ENCODE results near the gene SLC12A2.

Gene SLC12A2

GRCh38 chr5:128109766-128110165 is 26.2 kb downstream of the SLC12A2 start:
- H3K27me3 Mint-ChIP-seq: no peaks in the 10 kb centered on the region
- peaks cover 0 to 6% of the 10 kb centered on the region in 2 donors for H3K9me3 Mint-ChIP-seq
- no peak overlapping the region for H3K4me3 Mint-ChIP-seq
- ATAC-seq (replicated peaks) (no peak), DNase-seq (no peak)
- H3K4me1 Mint-ChIP-seq: peaks cover 19 to 23% of the 10 kb centered on the region in 2 donors
- H3K36me3 Mint-ChIP-seq: peaks cover 28 to 34% of the 10 kb centered on the region in 2 donors
- H3K27ac Mint-ChIP-seq: no peak overlapping the region

- DNase-seq (no peak), ATAC-seq (replicated peaks) (no peak)
- Mint-ChIP-seq H3K27ac (no peak overlapping the region), H3K9me3 (peaks cover 3% of the 10 kb centered on the region in 2 donors), H3K4me1 (peaks cover 9 to 10% of the 10 kb centered on the region in 2 donors), H3K27me3 (no peaks in the 10 kb centered on the region), H3K4me3 (no peak overlapping the region), H3K36me3 (peaks cover 38 to 51% of the 10 kb centered on the region in 2 donors)
Measured at GRCh38 chr5:128111818-128112448, 28.4 kb downstream of the SLC12A2 start.

DNA sequence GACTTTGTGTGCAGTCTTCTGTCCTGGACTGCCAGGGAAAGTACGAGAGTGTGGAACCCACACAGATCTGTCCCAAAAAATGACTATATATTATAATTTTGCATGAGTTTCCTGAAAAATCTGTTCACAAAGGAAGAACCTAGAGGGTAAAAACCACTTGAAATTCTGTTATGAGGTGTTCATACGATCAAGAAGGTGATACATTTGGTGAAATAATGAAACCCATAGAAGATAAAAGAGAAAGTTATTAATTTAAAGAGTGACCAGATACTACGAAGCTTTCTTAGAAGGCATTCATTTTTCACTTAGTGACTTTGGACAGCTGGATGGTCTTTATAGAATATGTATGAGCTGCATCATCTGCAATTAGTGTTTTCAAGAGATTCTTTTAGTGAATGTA is 32.9 kb downstream of the SLC12A2 start:
- no peak overlapping the region for H3K27ac Mint-ChIP-seq
- H3K4me1 Mint-ChIP-seq: peaks cover 0 to 4% of the 10 kb centered on the region in 2 donors
- no peaks in the 10 kb centered on the region for H3K27me3 Mint-ChIP-seq
- peaks cover 44 to 61% of the 10 kb centered on the region in 2 donors for H3K36me3 Mint-ChIP-seq
- no peak for DNase-seq
- H3K4me3 Mint-ChIP-seq: no peak overlapping the region
- H3K9me3 Mint-ChIP-seq: peaks cover 3 to 4% of the 10 kb centered on the region in 2 donors
- ATAC-seq (replicated peaks): no peak

DNA sequence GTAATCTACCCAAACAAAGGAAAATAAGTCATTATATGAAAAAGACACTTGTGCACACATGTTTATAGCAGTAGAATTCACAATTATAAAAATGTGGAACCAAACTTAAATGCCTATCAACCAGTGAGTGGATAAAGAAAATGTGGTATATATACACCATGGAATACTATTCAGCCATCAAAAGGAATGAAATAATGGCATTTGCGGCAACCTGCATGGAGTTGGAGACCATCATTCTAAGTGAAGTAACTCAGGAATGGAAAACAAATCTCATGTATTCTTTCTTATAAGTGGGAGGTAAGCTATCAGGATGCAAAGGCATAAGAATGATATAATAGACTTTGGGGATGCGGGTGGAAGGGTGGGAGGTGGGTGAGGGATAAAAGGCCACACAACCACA is 34.6 kb downstream of the SLC12A2 start:
- no peak for ATAC-seq (replicated peaks)
- Mint-ChIP-seq H3K4me3 (no peak overlapping the region), H3K27ac (no peak overlapping the region), H3K9me3 (peaks cover 3 to 4% of the 10 kb centered on the region in 2 donors), H3K27me3 (no peaks in the 10 kb centered on the region), H3K36me3 (peaks cover 40 to 56% of the 10 kb centered on the region in 2 donors), H3K4me1 (no peaks in the 10 kb centered on the region)
- DNase-seq: no peak

- Mint-ChIP-seq H3K9me3 (peaks cover 0 to 2% of the 10 kb centered on the region in 2 donors), H3K36me3 (peaks cover 28 to 43% of the 10 kb centered on the region in 2 donors), H3K4me1 (peaks cover 0 to 2% of the 10 kb centered on the region in 2 donors), H3K27me3 (no peaks in the 10 kb centered on the region), H3K27ac (no peak overlapping the region), H3K4me3 (no peak overlapping the region)
- DNase-seq (no peak), ATAC-seq (replicated peaks) (no peak)
Measured at GRCh38 chr5:128121651-128122050, 38.1 kb downstream of the SLC12A2 start.

- no peak for DNase-seq
- Mint-ChIP-seq H3K4me1 (peaks cover 0 to 2% of the 10 kb centered on the region in 2 donors), H3K4me3 (no peak overlapping the region), H3K9me3 (peaks cover 0 to 1% of the 10 kb centered on the region in 2 donors), H3K27me3 (no peaks in the 10 kb centered on the region), H3K27ac (no peak overlapping the region), H3K36me3 (peaks cover 12 to 27% of the 10 kb centered on the region in 2 donors)
- no peak for ATAC-seq (replicated peaks)
Measured at GRCh38 chr5:128123936-128124335, 40.4 kb downstream of the SLC12A2 start.

- DNase-seq: no peak
- H3K4me1 Mint-ChIP-seq: peaks cover 0 to 2% of the 10 kb centered on the region in 2 donors
- H3K36me3 Mint-ChIP-seq: peaks cover 15 to 27% of the 10 kb centered on the region in 2 donors
- H3K9me3 Mint-ChIP-seq: peaks cover 0 to 2% of the 10 kb centered on the region in 2 donors
- no peak overlapping the region for H3K4me3 Mint-ChIP-seq
- no peak for ATAC-seq (replicated peaks)
- no peak overlapping the region for H3K27ac Mint-ChIP-seq
- no peaks in the 10 kb centered on the region for H3K27me3 Mint-ChIP-seq
Measured at GRCh38 chr5:128126241-128126640, 42.7 kb downstream of the SLC12A2 start.

DNA sequence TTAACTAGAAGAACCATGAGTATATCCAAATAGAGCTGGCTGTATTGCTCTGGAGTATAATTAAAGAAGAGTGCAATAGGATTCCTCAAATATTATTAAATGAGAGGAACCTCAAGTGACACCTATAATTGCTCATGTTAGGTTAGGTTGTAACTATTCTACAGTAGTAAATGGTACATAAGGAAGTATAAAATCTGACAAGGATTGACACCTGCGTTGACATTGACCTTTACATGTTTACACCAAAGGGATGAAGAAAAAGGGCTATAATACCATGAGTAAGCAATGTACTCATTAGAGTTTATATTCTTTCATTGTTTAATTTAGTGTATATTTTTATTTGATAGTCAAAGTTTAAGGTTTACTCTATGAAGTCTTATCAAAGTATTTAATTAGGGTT is 48.9 kb downstream of the SLC12A2 start:
- H3K9me3 Mint-ChIP-seq: peaks cover 0 to 2% of the 10 kb centered on the region in 2 donors
- H3K36me3 Mint-ChIP-seq: peaks cover 40 to 44% of the 10 kb centered on the region in 2 donors
- H3K4me3 Mint-ChIP-seq: no peak overlapping the region
- DNase-seq (no peak), ATAC-seq (replicated peaks) (no peak)
- no peaks in the 10 kb centered on the region for H3K27me3 Mint-ChIP-seq
- H3K27ac Mint-ChIP-seq: no peak overlapping the region
- H3K4me1 Mint-ChIP-seq: no peaks in the 10 kb centered on the region

GRCh38 chr5:128135286-128135685 is 51.7 kb downstream of the SLC12A2 start:
- H3K27ac Mint-ChIP-seq: no peak overlapping the region
- ATAC-seq (replicated peaks): no peak
- no peaks in the 10 kb centered on the region for H3K4me1 Mint-ChIP-seq
- H3K9me3 Mint-ChIP-seq: peaks cover 0 to 2% of the 10 kb centered on the region in 2 donors
- DNase-seq: no peak
- no peak overlapping the region for H3K4me3 Mint-ChIP-seq
- peaks cover 43 to 50% of the 10 kb centered on the region in 2 donors for H3K36me3 Mint-ChIP-seq
- no peaks in the 10 kb centered on the region for H3K27me3 Mint-ChIP-seq

DNA sequence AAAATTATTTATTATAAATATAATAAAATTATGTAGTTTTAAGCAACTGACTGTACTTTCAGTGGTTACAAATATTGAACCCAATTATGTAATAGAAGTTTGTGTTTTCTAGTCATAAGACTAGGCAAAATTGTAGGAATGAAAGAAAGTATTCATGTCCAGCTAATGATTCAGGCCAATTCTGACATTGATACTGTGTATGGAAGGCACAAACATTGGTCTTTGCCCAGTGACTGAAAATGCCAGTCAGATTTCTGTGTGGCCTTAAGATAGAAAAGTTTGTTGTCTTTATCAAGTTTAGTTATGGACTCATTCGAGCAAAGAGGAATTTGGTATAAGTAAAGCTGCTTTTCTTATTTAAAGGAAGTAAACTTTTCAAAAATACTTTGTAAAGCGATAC is 60.3 kb downstream of the SLC12A2 start:
- no peak for ATAC-seq (replicated peaks)
- Mint-ChIP-seq H3K27ac (no peak overlapping the region), H3K9me3 (no peaks in the 10 kb centered on the region), H3K4me3 (no peak overlapping the region), H3K27me3 (no peaks in the 10 kb centered on the region), H3K4me1 (no peaks in the 10 kb centered on the region), H3K36me3 (peaks cover 8 to 28% of the 10 kb centered on the region in 2 donors)
- DNase-seq: no peak

GRCh38 chr5:128144491-128144890 is 60.9 kb downstream of the SLC12A2 start:
- Mint-ChIP-seq H3K27ac (no peak overlapping the region), H3K27me3 (no peaks in the 10 kb centered on the region), H3K36me3 (peaks cover 8 to 30% of the 10 kb centered on the region in 2 donors), H3K4me3 (no peak overlapping the region), H3K4me1 (no peaks in the 10 kb centered on the region), H3K9me3 (no peaks in the 10 kb centered on the region)
- no peak for DNase-seq
- no peak for ATAC-seq (replicated peaks)

GRCh38 chr5:128146671-128147070 is 63.1 kb downstream of the SLC12A2 start:
- H3K36me3 Mint-ChIP-seq: peaks cover 9 to 28% of the 10 kb centered on the region in 2 donors
- H3K4me1 Mint-ChIP-seq: no peaks in the 10 kb centered on the region
- no peak for ATAC-seq (replicated peaks)
- H3K4me3 Mint-ChIP-seq: no peak overlapping the region
- DNase-seq: no peak
- no peaks in the 10 kb centered on the region for H3K9me3 Mint-ChIP-seq
- H3K27ac Mint-ChIP-seq: no peak overlapping the region
- no peaks in the 10 kb centered on the region for H3K27me3 Mint-ChIP-seq

GRCh38 chr5:128154943-128155342 is 71.4 kb downstream of the SLC12A2 start:
- Mint-ChIP-seq H3K4me1 (no peaks in the 10 kb centered on the region), H3K27me3 (no peaks in the 10 kb centered on the region), H3K36me3 (peaks cover 39 to 40% of the 10 kb centered on the region in 2 donors), H3K27ac (no peak overlapping the region), H3K4me3 (no peak overlapping the region), H3K9me3 (peaks cover 0 to 2% of the 10 kb centered on the region in 2 donors)
- DNase-seq (no peak), ATAC-seq (replicated peaks) (no peak)

DNA sequence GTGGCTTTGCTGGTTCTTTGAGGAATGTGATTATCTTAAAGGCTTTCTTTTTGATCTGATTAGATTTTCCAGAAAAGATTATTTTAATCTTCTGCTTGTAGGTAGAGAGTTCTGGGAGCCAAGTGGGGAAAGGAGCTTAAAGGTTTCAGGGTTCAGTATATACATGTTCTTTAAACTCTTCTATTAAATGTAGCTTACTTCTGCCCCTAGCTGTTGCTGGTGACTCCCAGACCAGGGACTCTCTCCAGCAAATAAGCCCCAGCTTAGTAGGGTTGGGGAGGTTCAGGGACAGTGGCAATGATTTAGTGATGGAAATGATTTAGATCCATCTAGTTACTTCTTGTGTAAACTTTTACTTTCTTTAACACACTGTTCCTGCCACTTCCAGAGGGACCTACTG is 72.2 kb downstream of the SLC12A2 start:
- Mint-ChIP-seq H3K36me3 (peaks cover 43 to 47% of the 10 kb centered on the region in 2 donors), H3K27ac (no peak overlapping the region), H3K9me3 (peaks cover 0 to 2% of the 10 kb centered on the region in 2 donors), H3K4me1 (no peaks in the 10 kb centered on the region), H3K4me3 (no peak overlapping the region), H3K27me3 (no peaks in the 10 kb centered on the region)
- no peak for ATAC-seq (replicated peaks)
- no peak for DNase-seq

DNA sequence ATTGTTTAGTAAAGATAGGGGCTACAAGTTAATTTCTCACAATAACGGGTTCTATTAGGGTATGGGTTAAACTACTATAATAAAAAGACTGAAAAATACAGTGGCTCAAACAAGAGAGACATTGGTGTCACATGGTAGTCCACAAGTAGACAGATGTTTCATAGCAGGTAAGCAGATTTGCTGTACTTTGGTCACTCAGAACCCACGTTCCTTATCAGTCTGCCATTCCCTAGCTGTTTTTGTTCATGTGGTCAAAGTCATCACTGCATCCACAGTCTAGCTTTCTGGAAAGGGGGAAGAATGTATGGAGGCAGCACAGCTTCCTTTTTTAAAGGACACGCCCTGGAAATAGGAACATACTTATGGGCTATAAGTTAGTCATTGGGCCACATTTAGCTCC is 73.0 kb downstream of the SLC12A2 start:
- Mint-ChIP-seq H3K4me1 (no peaks in the 10 kb centered on the region), H3K36me3 (peaks cover 43 to 47% of the 10 kb centered on the region in 2 donors), H3K4me3 (no peak overlapping the region), H3K9me3 (peaks cover 0 to 2% of the 10 kb centered on the region in 2 donors), H3K27ac (no peak overlapping the region), H3K27me3 (no peaks in the 10 kb centered on the region)
- ATAC-seq (replicated peaks) (no peak), DNase-seq (no peak)

All from stimulated activated naive B cell treated with anti-CD40 and anti-IgM and Interleukin-4, amounts not matched to agents 10 μg/mL and 1 μg/mL and 100 μg/mL, for 72 hours (primary cell).